Measurements from ENCODE around the gene CYB5D1.
A peak's percentile ranks its signal among the peaks of the same experiment; 100 is the strongest.

CYB5D1 gene

GRCh38 chr17:7841915-7842379 is 15.9 kb upstream of the CYB5D1 start:
- DNase-seq (ENCODE audit: low read depth in 1 of 2, low spot score in 1 of 2): peak in 1 of 2 experiments; percentile 65
- Histone ChIP-seq H3K27ac (replicated peaks) (peak overlapping the region; percentile 95), H3K27me3 (ENCODE audit: insufficient read depth, poor library complexity, severe bottlenecking) (no peaks in the 10 kb centered on the region), H3K4me3 (replicated peaks; ENCODE audit: insufficient read depth, low read length) (peak overlapping the region; percentile 56)
- TF ChIP-seq GABPA (IDR thresholded peaks at IDR 0.05; ENCODE audit: low read depth): no peak
- TF ChIP-seq POLR2AphosphoS5 (IDR thresholded peaks at IDR 0.05; ENCODE audit: low read depth): no peak
- no peak for TF ChIP-seq SPI1 (IDR thresholded peaks at IDR 0.05; ENCODE audit: borderline replicate concordance, low read depth)
- TF ChIP-seq, protein P1, sequence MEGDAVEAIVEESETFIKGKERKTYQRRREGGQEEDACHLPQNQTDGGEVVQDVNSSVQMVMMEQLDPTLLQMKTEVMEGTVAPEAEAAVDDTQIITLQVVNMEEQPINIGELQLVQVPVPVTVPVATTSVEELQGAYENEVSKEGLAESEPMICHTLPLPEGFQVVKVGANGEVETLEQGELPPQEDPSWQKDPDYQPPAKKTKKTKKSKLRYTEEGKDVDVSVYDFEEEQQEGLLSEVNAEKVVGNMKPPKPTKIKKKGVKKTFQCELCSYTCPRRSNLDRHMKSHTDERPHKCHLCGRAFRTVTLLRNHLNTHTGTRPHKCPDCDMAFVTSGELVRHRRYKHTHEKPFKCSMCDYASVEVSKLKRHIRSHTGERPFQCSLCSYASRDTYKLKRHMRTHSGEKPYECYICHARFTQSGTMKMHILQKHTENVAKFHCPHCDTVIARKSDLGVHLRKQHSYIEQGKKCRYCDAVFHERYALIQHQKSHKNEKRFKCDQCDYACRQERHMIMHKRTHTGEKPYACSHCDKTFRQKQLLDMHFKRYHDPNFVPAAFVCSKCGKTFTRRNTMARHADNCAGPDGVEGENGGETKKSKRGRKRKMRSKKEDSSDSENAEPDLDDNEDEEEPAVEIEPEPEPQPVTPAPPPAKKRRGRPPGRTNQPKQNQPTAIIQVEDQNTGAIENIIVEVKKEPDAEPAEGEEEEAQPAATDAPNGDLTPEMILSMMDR (IDR thresholded peaks at IDR 0.05; ENCODE audit: insufficient read depth, low read length): no peak
- no peak for TF ChIP-seq REST (IDR thresholded peaks at IDR 0.05; ENCODE audit: insufficient replicate concordance, low read depth)

DNA sequence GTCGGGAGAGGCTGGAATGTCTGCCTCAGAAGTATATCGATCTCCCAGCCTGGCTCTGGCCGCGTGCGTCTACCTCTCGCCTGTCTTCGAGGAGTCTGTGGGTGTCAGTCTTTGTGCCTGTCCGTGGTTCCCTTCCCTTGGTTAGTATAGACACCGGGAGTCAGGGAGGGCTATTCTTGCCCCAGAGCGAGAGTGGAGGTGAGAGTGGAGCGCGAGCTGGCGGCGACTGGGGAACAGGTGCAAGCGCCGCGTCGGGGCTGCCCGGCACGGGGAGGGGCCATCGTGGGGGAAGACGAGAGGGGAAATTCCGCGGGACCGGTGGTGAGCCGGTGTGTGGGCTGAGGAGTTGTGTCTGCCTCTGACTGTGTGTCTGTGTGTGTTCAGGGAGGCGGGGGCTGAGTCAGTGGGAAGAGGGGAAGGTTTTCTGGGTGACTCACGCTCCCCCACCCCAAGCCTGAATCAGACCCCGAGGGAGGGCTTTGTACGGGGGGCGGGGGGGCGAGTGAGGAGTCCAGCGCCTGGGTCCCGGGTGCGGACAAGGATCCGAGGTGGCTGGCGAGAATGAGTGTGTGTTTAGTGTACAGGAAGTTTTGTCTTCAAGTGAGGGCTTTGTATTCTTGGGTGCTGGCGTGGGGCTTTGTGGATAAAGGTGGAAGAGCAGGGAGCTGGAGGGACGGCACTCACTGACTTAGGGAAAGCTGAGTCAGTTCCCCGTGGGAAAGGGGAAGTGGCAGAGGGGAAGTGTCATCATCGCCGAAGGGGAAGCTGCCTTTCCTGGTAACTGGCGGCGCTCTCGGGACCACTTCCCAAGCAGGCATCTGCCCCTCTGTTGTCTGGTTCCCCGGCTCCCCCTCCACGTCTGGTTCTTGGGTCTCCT is 15.2 kb upstream of the CYB5D1 start:
- H3K27me3 ChIP-seq (ENCODE audit: insufficient read depth, poor library complexity, severe bottlenecking): no peaks in the 10 kb centered on the region
- H3K4me3 ChIP-seq (replicated peaks; ENCODE audit: insufficient read depth, low read length): peak overlapping the region; percentile 56
- peak overlapping the region; percentile 95 for H3K27ac ChIP-seq (replicated peaks)
- TF ChIP-seq REST (IDR thresholded peaks at IDR 0.05; ENCODE audit: insufficient replicate concordance, low read depth) (no peak), SPI1 (IDR thresholded peaks at IDR 0.05; ENCODE audit: borderline replicate concordance, low read depth) (peak; percentile 97), GABPA (IDR thresholded peaks at IDR 0.05; ENCODE audit: low read depth) (no peak), POLR2AphosphoS5 (IDR thresholded peaks at IDR 0.05; ENCODE audit: low read depth) (peak; percentile 36; the same call in 1 of the 2 replicates)
- TF ChIP-seq, protein P1 (IDR thresholded peaks at IDR 0.05; ENCODE audit: insufficient read depth, low read length): no peak
- DNase-seq (ENCODE audit: low read depth in 1 of 2, low spot score in 1 of 2): peak; percentile 80 to 85

DNA sequence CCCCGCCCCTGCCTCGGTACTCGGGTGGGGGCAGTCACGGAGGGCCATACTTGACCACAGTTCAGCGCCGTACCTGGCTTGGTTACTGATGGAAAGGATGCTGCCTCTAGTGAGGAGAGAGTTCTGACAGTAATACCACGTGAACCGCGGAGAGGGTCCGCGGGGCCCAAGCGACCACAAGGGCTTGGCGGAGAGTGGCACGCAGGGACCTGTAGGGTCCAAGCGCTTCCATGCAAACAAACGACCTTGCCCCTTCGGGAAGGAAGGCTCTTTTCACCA is 14.6 kb upstream of the CYB5D1 start:
- H3K27ac ChIP-seq (replicated peaks): peak overlapping the region; percentile 95
- TF ChIP-seq POLR2AphosphoS5 (IDR thresholded peaks at IDR 0.05; ENCODE audit: low read depth): no peak
- TF ChIP-seq SPI1 (IDR thresholded peaks at IDR 0.05; ENCODE audit: borderline replicate concordance, low read depth): no peak
- no peak for TF ChIP-seq GABPA (IDR thresholded peaks at IDR 0.05; ENCODE audit: low read depth)
- TF ChIP-seq, protein P1 (IDR thresholded peaks at IDR 0.05; ENCODE audit: insufficient read depth, low read length): no peak
- TF ChIP-seq REST (IDR thresholded peaks at IDR 0.05; ENCODE audit: insufficient replicate concordance, low read depth): no peak
- no peaks in the 10 kb centered on the region for H3K27me3 ChIP-seq (ENCODE audit: insufficient read depth, poor library complexity, severe bottlenecking)
- no peak for DNase-seq (ENCODE audit: low read depth in 1 of 2, low spot score in 1 of 2)
- peak overlapping the region; percentile 56 for H3K4me3 ChIP-seq (replicated peaks; ENCODE audit: insufficient read depth, low read length)

Data from HL-60 (cell line).